22Rv1 (cell line): ENCODE measurements around the gene EFCAB12.

Source experiments
- H3K27ac ChIP-seq: fragments of 450-650 bp; 2 replicates; pipeline ENCODE4 v1.5.1; 2017
- CTCF ChIP-seq: fragments of 450-650 bp; IDR thresholded peaks from 2 replicates; pipeline ENCODE4 v1.5.1; 2017; ENCODE audit warnings: mild to moderate bottlenecking
- ZFX ChIP-seq: fragments of 450-650 bp; IDR thresholded peaks from 2 replicates; pipeline ENCODE4 v1.6.1; 2017; ENCODE audit warnings: antibody characterized with exemption, borderline replicate concordance

The EFCAB12 gene

GRCh38 chr3:129429080-129429451 lies 630 bp upstream of the EFCAB12 start:
- no peak for TF ChIP-seq ZFX
- no peak for TF ChIP-seq CTCF

GRCh38 chr3:129428007-129428375 lies 445 bp downstream of the EFCAB12 start:
- TF ChIP-seq CTCF (no peak), ZFX (no peak)
- H3K27ac ChIP-seq = no peak overlapping the region

More at GRCh38 chr3:129429080-129429451, 630 bp upstream of the EFCAB12 start:
- peak overlapping the region; percentile 75 for H3K27ac ChIP-seq

- TF ChIP-seq CTCF (no peak), ZFX (no peak)
- no peak overlapping the region for H3K27ac ChIP-seq
These were observed 2.8 kb downstream of the EFCAB12 start for GRCh38 chr3:129425619-129426018.

- no peak for TF ChIP-seq ZFX
- no peak for TF ChIP-seq CTCF
- H3K27ac ChIP-seq = peak overlapping the region; percentile 64; the same call in 1 of the 2 replicates
These were observed 3.2 kb downstream of the EFCAB12 start for GRCh38 chr3:129425213-129425612.

- H3K27ac ChIP-seq = peak overlapping the region; percentile 64
- TF ChIP-seq CTCF (no peak), ZFX (no peak)
These were observed 4.1 kb downstream of the EFCAB12 start for GRCh38 chr3:129424185-129424841.

GRCh38 chr3:129422897-129423296 lies 5.5 kb downstream of the EFCAB12 start:
- peak overlapping the region; percentile 64; the same call in 1 of the 2 replicates for H3K27ac ChIP-seq
- TF ChIP-seq ZFX (no peak), CTCF (no peak)

- no peak overlapping the region for H3K27ac ChIP-seq
- TF ChIP-seq CTCF = no peak
- no peak for TF ChIP-seq ZFX
These were observed 6.3 kb downstream of the EFCAB12 start for GRCh38 chr3:129421988-129422745.
